Measurements from ENCODE around the gene ITGBL1. TPM values are rescaled to one million over a fixed set of nuclear protein-coding genes. Genes with fewer than 3 reads are reported as not detected.

The ITGBL1 gene
- total and polyA plus RNA-seq, 2 experiments from 2014 or later, result 0.29 TPM; not detected in 1

DNA sequence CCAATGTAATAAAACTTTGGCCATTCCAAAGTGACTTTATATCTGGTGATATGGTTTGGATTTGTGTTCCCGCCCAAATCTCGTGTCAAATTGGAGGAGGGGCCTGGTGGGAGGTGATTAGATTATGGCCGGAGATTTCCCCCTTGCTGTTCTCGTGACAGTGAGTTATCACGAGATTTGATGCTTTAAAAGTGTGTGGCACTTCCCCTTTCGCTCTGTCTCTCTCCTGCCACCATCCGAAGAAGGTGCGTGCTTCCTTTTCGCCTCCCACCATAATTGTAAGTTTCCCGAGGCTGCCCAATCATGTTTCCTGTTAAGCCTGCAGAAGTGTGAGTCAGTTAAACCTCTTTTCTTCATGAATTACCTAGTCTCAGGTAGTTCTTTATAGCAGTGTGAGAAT lies 26.9 kb upstream of the ITGBL1 start (continued):
- no peak for TF ChIP-seq CTCF (conservative IDR thresholded peaks at IDR 0.05; ENCODE audit: low read depth in 2 of 2)
- TF ChIP-seq EZH2 (IDR thresholded peaks at IDR 0.05; ENCODE audit: low read depth, unreplicated experiment), result no peak

DNA sequence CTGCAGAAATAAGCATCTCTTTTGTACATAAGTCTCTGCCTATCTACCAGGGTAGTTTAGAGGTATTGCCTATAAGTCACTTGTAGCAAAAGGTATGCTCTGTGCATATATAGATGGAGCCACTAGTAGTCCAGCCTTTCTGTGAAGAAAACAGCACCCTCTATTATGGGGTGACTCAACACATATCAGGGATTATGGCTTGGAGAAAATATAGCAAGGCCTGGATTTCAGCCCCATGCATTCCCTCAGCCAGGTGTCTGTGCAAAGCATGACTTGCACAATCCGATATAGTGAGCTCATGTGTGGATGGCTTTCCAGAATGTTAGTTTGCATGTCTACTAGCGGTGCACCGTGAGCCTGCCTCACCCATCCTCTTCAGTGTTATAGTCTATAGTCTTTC lies 22.7 kb upstream of the ITGBL1 start:
- no peak overlapping the region for H3K27ac Mint-ChIP-seq
- no peaks in the 10 kb centered on the region for H3K27me3 Mint-ChIP-seq (ENCODE audit: insufficient read depth, low read depth, poor library complexity)
- Histone ChIP-seq H4K20me1 (replicated peaks; ENCODE audit: insufficient read depth) (no peaks in the 10 kb centered on the region), H3K4me1 (ENCODE audit: insufficient read depth) (no peaks in the 10 kb centered on the region), H3F3A (replicated peaks; ENCODE audit: low read depth) (no peaks in the 10 kb centered on the region), H3K4me3 (no peak overlapping the region), H3K27ac (ENCODE audit: low read depth) (no peak overlapping the region), H3K9me2 (ENCODE audit: insufficient read depth) (no peaks in the 10 kb centered on the region), H3K36me3 (ENCODE audit: insufficient read depth) (no peaks in the 10 kb centered on the region), H3K4me2 (no peak overlapping the region), H2AFZ (no peak overlapping the region), H3K27me3 (ENCODE audit: insufficient read depth) (no peaks in the 10 kb centered on the region), H3K79me2 (replicated peaks; ENCODE audit: insufficient read depth) (no peaks in the 10 kb centered on the region)
- H3K4me1 Mint-ChIP-seq, result no peaks in the 10 kb centered on the region
- DNase-seq (ENCODE audit: low spot score) (no peak), ATAC-seq (no peak)
- H3K4me3 Mint-ChIP-seq, result no peak overlapping the region
- TF ChIP-seq CTCF (conservative IDR thresholded peaks at IDR 0.05; ENCODE audit: low read depth in 2 of 2), result no peak
- TF ChIP-seq EZH2phosphoT487 (IDR thresholded peaks at IDR 0.05; ENCODE audit: unreplicated experiment), result no peak
- TF ChIP-seq CREB1 (CRISPR knock-in tag; IDR thresholded peaks at IDR 0.05; ENCODE audit: low read depth), result no peak
- TF ChIP-seq, protein P1, sequence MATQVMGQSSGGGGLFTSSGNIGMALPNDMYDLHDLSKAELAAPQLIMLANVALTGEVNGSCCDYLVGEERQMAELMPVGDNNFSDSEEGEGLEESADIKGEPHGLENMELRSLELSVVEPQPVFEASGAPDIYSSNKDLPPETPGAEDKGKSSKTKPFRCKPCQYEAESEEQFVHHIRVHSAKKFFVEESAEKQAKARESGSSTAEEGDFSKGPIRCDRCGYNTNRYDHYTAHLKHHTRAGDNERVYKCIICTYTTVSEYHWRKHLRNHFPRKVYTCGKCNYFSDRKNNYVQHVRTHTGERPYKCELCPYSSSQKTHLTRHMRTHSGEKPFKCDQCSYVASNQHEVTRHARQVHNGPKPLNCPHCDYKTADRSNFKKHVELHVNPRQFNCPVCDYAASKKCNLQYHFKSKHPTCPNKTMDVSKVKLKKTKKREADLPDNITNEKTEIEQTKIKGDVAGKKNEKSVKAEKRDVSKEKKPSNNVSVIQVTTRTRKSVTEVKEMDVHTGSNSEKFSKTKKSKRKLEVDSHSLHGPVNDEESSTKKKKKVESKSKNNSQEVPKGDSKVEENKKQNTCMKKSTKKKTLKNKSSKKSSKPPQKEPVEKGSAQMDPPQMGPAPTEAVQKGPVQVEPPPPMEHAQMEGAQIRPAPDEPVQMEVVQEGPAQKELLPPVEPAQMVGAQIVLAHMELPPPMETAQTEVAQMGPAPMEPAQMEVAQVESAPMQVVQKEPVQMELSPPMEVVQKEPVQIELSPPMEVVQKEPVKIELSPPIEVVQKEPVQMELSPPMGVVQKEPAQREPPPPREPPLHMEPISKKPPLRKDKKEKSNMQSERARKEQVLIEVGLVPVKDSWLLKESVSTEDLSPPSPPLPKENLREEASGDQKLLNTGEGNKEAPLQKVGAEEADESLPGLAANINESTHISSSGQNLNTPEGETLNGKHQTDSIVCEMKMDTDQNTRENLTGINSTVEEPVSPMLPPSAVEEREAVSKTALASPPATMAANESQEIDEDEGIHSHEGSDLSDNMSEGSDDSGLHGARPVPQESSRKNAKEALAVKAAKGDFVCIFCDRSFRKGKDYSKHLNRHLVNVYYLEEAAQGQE (IDR thresholded peaks at IDR 0.05; ENCODE audit: unreplicated experiment), result no peak
- TF ChIP-seq EZH2 (IDR thresholded peaks at IDR 0.05; ENCODE audit: low read depth, unreplicated experiment), result no peak
- TF ChIP-seq ZNF331 (CRISPR knock-in tag; IDR thresholded peaks at IDR 0.05; ENCODE audit: low read depth), result no peak
- H3K9me3 Mint-ChIP-seq, result no peaks in the 10 kb centered on the region
- H3K36me3 Mint-ChIP-seq (ENCODE audit: low read depth), result no peaks in the 10 kb centered on the region

All from GM23338 (cell line).